Gastrocnemius medialis (tissue), 4 donors: ENCODE results near the gene RBM47. TPM values are rescaled to one million over a fixed set of nuclear protein-coding genes. Genes with fewer than 3 reads are reported as not detected.

Experiments used
- ATAC-seq, 2 donors: fragments of 150-250 bp; one replicate each; pipeline ENCODE4 v1.9.1; 2016
- DNase-seq, 2 donors: peaks; one replicate each; pipeline ENCODE4 v3.0.0-alpha.2; 2019
- H3K27ac ChIP-seq, 4 donors: fragments of 200-600 bp; sonication (generic); 1 replicate in 1 of 4; 2 replicates in 3 of 4; pipeline ENCODE4 v1.5.1; 2016 to 2018; ENCODE audit warnings: mild to moderate bottlenecking in 2 of 4, moderate library complexity in 1 of 4
- H3K27me3 ChIP-seq, 3 donors: fragments of 200-600 bp; sonication (generic) in 2 of 3; 1 replicate in 1 of 3; 2 replicates in 2 of 3; pipeline versions ENCODE4 v1.5.1 to v1.6.0; 2016 to 2019; ENCODE audit warnings: mild to moderate bottlenecking in 1 of 3, moderate library complexity in 1 of 3
- H3K36me3 ChIP-seq, 2 donors: fragments of 200-600 bp; sonication (generic) in 1 of 2; one replicate each; pipeline ENCODE4 v1.5.1; 2017 to 2018
- H3K4me1 ChIP-seq, 2 donors: fragments of 200-600 bp; sonication (generic) in 1 of 2; one replicate each; pipeline ENCODE4 v1.5.1; 2016 to 2017; ENCODE audit warnings: mild to moderate bottlenecking in 2 of 2
- H3K4me3 ChIP-seq, 4 donors: fragments of 200-600 bp; sonication (generic) in 3 of 4; 1 replicate in 1 of 4; 2 replicates in 3 of 4; pipeline ENCODE4 v1.5.1; 2016 to 2019; ENCODE audit warnings: mild to moderate bottlenecking in 2 of 4
- H3K9me3 ChIP-seq, 3 donors: fragments of 200-600 bp; sonication (generic) in 2 of 3; 1 replicate in 1 of 3; 2 replicates in 2 of 3; pipeline ENCODE4 v1.5.1; 2016 to 2019
- POLR2A ChIP-seq, 2 donors: fragments of 450-650 bp; IDR thresholded peaks; one replicate each; pipeline ENCODE4 v1.6.1; 2017; ENCODE audit warnings: antibody characterized with exemption in 2 of 2, mild to moderate bottlenecking in 2 of 2, moderate library complexity in 2 of 2
- in situ Hi-C, 4 donors: fragments of 200-750 bp; cut with MboI; loops; one replicate each; pipeline versions ENCODE4 v1.15.0 to v1.8.0; 2017; ENCODE audit warnings: low sequenced_read_pairs in 4 of 4
- intact Hi-C: fragments of 100-400 bp; cut with DNase I; formaldehyde crosslinking; loops from one replicate; pipeline ENCODE4 v1.15.1; 2023; ENCODE audit warnings: low total_unique reads
- total RNA-seq, 4 donors: library from RNA; depleted of rRNA; stranded (reverse); fragments of >200 nt; gene quantifications; one replicate each; pipeline versions ENCODE4 v1.1.0 to v1.2.3, GENCODE V29; 2016
- TF ChIP-seq, protein P1 (sequence below), 5 experiments: fragments of 450-650 bp in 3 of 5; fragments of 200-600 bp in 2 of 5; sonication (generic) in 2 of 5; IDR thresholded peaks in 4 of 5; conservative IDR thresholded peaks in 1 of 5; 1 replicate in 4 of 5; 2 replicates in 1 of 5; pipeline ENCODE4 v1.5.1; 2016 to 2019; ENCODE audit warnings: antibody characterized with exemption in 5 of 5, mild to moderate bottlenecking in 3 of 5, moderate library complexity in 3 of 5

RBM47 gene
- total RNA-seq, 4 donors from 2014 or later, result 1.5 to 8.7 (median 4.3) TPM

DNA sequence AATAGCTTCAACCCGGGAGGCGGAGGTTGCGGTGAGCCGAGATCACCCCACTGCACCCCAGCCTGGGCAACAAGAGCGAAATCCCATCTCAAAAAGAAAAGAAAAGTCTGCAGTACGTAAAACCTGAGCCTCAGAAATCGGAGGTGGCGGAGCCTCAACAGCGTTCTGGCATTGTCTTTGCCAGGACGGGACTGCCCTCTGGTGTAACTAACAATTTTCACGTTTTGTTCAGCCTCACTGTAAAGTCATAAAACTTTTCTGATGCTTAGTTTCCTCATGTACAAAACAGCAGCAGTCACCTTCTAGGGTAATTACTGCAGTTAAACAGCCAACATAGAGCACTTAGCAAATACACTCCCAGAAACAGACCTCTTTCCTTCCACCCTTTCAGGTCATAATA lies 121.7 kb downstream of the RBM47 start:
- TF ChIP-seq, protein P1, sequence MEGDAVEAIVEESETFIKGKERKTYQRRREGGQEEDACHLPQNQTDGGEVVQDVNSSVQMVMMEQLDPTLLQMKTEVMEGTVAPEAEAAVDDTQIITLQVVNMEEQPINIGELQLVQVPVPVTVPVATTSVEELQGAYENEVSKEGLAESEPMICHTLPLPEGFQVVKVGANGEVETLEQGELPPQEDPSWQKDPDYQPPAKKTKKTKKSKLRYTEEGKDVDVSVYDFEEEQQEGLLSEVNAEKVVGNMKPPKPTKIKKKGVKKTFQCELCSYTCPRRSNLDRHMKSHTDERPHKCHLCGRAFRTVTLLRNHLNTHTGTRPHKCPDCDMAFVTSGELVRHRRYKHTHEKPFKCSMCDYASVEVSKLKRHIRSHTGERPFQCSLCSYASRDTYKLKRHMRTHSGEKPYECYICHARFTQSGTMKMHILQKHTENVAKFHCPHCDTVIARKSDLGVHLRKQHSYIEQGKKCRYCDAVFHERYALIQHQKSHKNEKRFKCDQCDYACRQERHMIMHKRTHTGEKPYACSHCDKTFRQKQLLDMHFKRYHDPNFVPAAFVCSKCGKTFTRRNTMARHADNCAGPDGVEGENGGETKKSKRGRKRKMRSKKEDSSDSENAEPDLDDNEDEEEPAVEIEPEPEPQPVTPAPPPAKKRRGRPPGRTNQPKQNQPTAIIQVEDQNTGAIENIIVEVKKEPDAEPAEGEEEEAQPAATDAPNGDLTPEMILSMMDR (IDR thresholded peaks at IDR 0.05 in 4 of 5, conservative IDR thresholded peaks at IDR 0.05 in 1 of 5), result no peak
- H3K36me3 ChIP-seq, result no peaks in the 10 kb centered on the region
- H3K27ac ChIP-seq, result no peak overlapping the region
- H3K27me3 ChIP-seq, result no peaks in the 10 kb centered on the region
- DNase-seq, result no peak
- intact Hi-C loops, result no loop called here
- no peak for ATAC-seq
- no peak overlapping the region for H3K4me3 ChIP-seq
- no peaks in the 10 kb centered on the region for H3K9me3 ChIP-seq
- in situ Hi-C loops, result no loop called here
- no peaks in the 10 kb centered on the region for H3K4me1 ChIP-seq

DNA sequence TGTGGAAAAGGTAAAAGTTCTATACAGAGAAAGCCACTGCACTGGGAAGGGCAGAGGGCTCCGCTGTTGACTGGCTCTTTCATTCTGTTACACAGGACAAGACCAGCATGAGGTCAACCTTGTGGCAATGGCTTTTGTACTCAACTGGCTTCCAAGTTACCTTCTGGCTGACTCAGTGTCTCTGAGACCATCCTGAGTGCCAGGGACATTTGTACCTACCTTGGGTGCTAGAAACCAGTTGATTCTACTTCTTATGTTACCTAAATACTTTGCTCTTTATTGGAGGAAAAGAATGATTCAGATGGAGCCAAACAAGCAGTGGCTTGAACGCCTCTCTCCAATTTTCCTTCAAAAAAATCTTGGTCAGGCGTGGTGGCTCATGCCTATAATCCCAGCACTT lies 123.2 kb downstream of the RBM47 start:
- Histone ChIP-seq H3K4me3 (no peak overlapping the region), H3K4me1 (no peaks in the 10 kb centered on the region), H3K27me3 (no peaks in the 10 kb centered on the region), H3K27ac (no peak overlapping the region), H3K36me3 (no peaks in the 10 kb centered on the region), H3K9me3 (no peaks in the 10 kb centered on the region)
- ATAC-seq, result no peak
- in situ Hi-C loops, result no loop called here
- TF ChIP-seq POLR2A (IDR thresholded peaks at IDR 0.05), result no peak
- TF ChIP-seq, protein P1 (IDR thresholded peaks at IDR 0.05 in 4 of 5, conservative IDR thresholded peaks at IDR 0.05 in 1 of 5), result no peak
- intact Hi-C loops, result no loop called here
- no peak for DNase-seq

DNA sequence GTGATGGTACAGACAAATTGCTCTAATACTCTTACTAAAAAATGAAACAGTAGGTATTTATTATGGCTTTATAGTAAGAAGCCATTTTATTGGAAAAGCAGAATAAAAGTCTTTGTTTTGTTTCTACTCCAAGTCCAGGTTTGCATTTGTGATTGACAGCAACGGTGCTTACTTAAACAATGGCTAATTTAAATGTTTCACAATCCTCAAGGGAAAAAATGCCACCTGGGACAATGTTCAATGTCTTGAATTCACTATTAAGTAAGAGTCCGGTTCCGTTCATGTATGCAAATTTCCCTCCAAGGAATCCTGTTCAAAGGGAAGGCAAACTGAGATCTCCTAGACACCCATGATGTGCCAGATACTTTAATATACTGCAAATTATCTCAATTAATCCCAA lies 123.6 kb downstream of the RBM47 start:
- in situ Hi-C loops, result no loop called here
- no peak for ATAC-seq

DNA sequence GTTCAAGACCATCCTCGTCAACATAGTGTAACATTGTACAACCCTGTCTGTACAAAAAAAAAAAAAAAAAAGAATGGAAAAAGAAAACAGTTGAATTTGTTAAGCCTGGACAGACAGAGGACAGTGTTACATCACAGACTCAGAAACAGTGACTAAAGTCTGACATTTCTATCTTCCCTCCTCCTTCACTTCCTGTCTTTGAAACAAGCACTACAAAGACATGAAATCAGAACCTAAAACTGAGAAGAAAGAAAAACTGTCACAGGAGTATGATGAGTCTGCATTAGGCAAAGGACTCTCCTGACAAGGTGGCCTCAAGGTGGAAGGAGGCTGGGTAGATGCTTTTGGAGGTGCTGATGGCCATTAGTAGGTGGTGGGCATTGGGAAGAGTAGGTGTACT lies 126.7 kb downstream of the RBM47 start:
- no peaks in the 10 kb centered on the region for H3K36me3 ChIP-seq
- no peak overlapping the region for H3K4me3 ChIP-seq
- H3K9me3 ChIP-seq, result no peaks in the 10 kb centered on the region
- DNase-seq (no peak), ATAC-seq (no peak)
- in situ Hi-C loops, result no loop called here
- intact Hi-C loops, result no loop called here
- no peak for TF ChIP-seq POLR2A (IDR thresholded peaks at IDR 0.05)
- TF ChIP-seq, protein P1 (IDR thresholded peaks at IDR 0.05 in 4 of 5, conservative IDR thresholded peaks at IDR 0.05 in 1 of 5), result no peak
- no peaks in the 10 kb centered on the region for H3K27me3 ChIP-seq
- no peak overlapping the region for H3K27ac ChIP-seq
- no peaks in the 10 kb centered on the region for H3K4me1 ChIP-seq

More for the DNA sequence above, 123.6 kb downstream of the RBM47 start:
- intact Hi-C loops, result no loop called here
- H3K27ac ChIP-seq, result no peak overlapping the region
- H3K4me3 ChIP-seq, result no peak overlapping the region
- TF ChIP-seq POLR2A (IDR thresholded peaks at IDR 0.05), result no peak
- TF ChIP-seq, protein P1 (IDR thresholded peaks at IDR 0.05 in 4 of 5, conservative IDR thresholded peaks at IDR 0.05 in 1 of 5), result no peak
- no peaks in the 10 kb centered on the region for H3K27me3 ChIP-seq
- H3K36me3 ChIP-seq, result no peaks in the 10 kb centered on the region
- no peaks in the 10 kb centered on the region for H3K4me1 ChIP-seq
- DNase-seq, result no peak
- no peaks in the 10 kb centered on the region for H3K9me3 ChIP-seq

DNA sequence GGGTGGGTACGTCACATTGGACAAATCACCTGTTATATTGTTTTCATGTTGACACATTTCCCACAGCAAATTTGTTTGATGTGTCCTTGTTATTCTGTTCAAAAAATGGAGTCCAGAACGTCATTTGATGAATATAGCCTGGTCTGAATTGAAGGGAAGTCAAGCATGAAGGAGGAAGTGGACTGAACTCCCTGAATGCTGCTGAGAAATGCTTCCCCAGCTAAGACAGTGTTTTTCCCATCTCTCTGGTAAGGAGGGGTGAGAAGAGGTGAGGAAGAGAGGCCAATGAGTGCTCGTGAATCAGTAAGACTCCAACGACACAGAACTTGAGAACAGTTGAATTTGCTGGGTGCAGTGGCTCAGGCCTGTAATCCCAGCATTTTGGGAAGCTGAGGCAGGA lies 127.4 kb downstream of the RBM47 start:
- in situ Hi-C loops (no loop called here), intact Hi-C loops (no loop called here)
- no peaks in the 10 kb centered on the region for H3K9me3 ChIP-seq
- H3K27ac ChIP-seq, result no peak overlapping the region
- DNase-seq (no peak), ATAC-seq (no peak)
- no peaks in the 10 kb centered on the region for H3K27me3 ChIP-seq
- TF ChIP-seq, protein P1 (IDR thresholded peaks at IDR 0.05 in 4 of 5, conservative IDR thresholded peaks at IDR 0.05 in 1 of 5), result no peak
- TF ChIP-seq POLR2A (IDR thresholded peaks at IDR 0.05), result no peak
- H3K4me1 ChIP-seq, result no peaks in the 10 kb centered on the region
- H3K4me3 ChIP-seq, result no peak overlapping the region
- H3K36me3 ChIP-seq, result no peaks in the 10 kb centered on the region
